A549 (cell line): ENCODE data around the gene MPZL2. TPM values are rescaled to one million over a fixed set of nuclear protein-coding genes. Genes with fewer than 3 reads are reported as not detected.

Source experiments
- ATAC-seq, 2 experiments: fragments of 200-7000 bp in 1 of 2; fragments of >200 bp in 1 of 2; cut with Nextera tagmentation in 1 of 2; cut with Tn5 transposase in 1 of 2; 3 replicates each; pipeline versions ENCODE4 v1.8.0 to v1.9.1; 2018 to 2020; ENCODE audit warnings: mild to moderate bottlenecking in 1 of 2, moderate library complexity in 1 of 2
- CTCF ChIA-PET: fragments of 300-600 bp; sonication (Branson Sonifier 250); formaldehyde crosslinking; extraction: SDS; loops from one replicate; lab custom pipeline; 2021; ENCODE audit warnings: antibody characterized with exemption, inconsistent platforms; lab: Yijun Ruan, JAX
- POLR2A ChIA-PET: fragments of 350-600 bp; formaldehyde crosslinking; extraction: SDS; loops from one replicate; lab custom pipeline; 2021; ENCODE audit warnings: antibody characterized with exemption, inconsistent platforms; lab: Yijun Ruan, JAX
- DNase-seq, 2 experiments: peaks; one replicate each; pipeline versions ENCODE4 v3.0.0 to v3.0.0-alpha.2; 2011 to 2016; ENCODE audit warnings: low read depth in 1 of 2, low spot score in 1 of 2
- FAIRE-seq: peaks from 2 replicates; lab custom pipeline; 2011; peaks lifted over from hg19 to GRCh38; lab: Jason Lieb, UNC
- H3K27ac ChIP-seq, 2 experiments: fragments of >200 bp; sonication (Bioruptor Twin); formaldehyde crosslinking; 3 replicates each; pipeline ENCODE4 v1.5.1; 2016 to 2017
- H3K4me1 ChIP-seq: fragments of >200 bp; sonication (Bioruptor Twin); formaldehyde crosslinking; 3 replicates; pipeline ENCODE4 v1.6.1; 2016
- H3K4me2 ChIP-seq: fragments of >200 bp; sonication (Bioruptor Twin); formaldehyde crosslinking; 3 replicates; pipeline ENCODE4 v1.6.1; 2016
- H3K4me3 ChIP-seq: fragments of >200 bp; sonication (Bioruptor Twin); formaldehyde crosslinking; 3 replicates; pipeline ENCODE4 v1.5.1; 2016
- H3K9me3 ChIP-seq: fragments of >200 bp; sonication (Bioruptor Twin); formaldehyde crosslinking; 3 replicates; pipeline ENCODE4 v1.6.1; 2016
- BCL3 ChIP-seq: fragments of >200 bp; sonication (Bioruptor Twin); formaldehyde crosslinking; IDR thresholded peaks from 3 replicates; pipeline ENCODE4 v1.6.1; 2016
- CBX8 ChIP-seq: fragments of 200-600 bp; sonication (generic); IDR thresholded peaks from 2 replicates; pipeline ENCODE4 v1.6.1; 2016
- CHD4 ChIP-seq: fragments of 200-600 bp; sonication (generic); IDR thresholded peaks from 2 replicates; pipeline ENCODE4 v1.6.1; 2016; ENCODE audit warnings: antibody characterized with exemption, mild to moderate bottlenecking, borderline replicate concordance
- GATA3 ChIP-seq: IDR thresholded peaks from 2 replicates; pipeline ENCODE4 v1.6.1; 2012; ENCODE audit warnings: borderline replicate concordance
- HES2 ChIP-seq: fragments of >200 bp; sonication (Bioruptor Twin); formaldehyde crosslinking; IDR thresholded peaks from 2 replicates; pipeline ENCODE4 v1.6.1; 2016
- HEYL ChIP-seq: fragments of 250-450 bp; sonication (Bioruptor Pico); IDR thresholded peaks from 2 replicates; pipeline ENCODE4 v1.8.0; 2021; ENCODE audit warnings: mild to moderate bottlenecking, moderate library complexity
- HMGXB4 ChIP-seq: fragments of 250-450 bp; sonication (Bioruptor Pico); IDR thresholded peaks from 2 replicates; pipeline ENCODE4 v1.5.0; 2021; ENCODE audit warnings: mild to moderate bottlenecking, moderate library complexity, borderline replicate concordance
- HOXB13 ChIP-seq: fragments of 250-450 bp; sonication (Bioruptor Pico); IDR thresholded peaks from 2 replicates; pipeline ENCODE4 v1.5.0; 2020; ENCODE audit warnings: low read depth, mild to moderate bottlenecking, moderate library complexity
- JUNB ChIP-seq: fragments of >200 bp; sonication (Bioruptor Twin); formaldehyde crosslinking; IDR thresholded peaks from 2 replicates; pipeline ENCODE4 v1.6.1; 2016
- PBX3 ChIP-seq: IDR thresholded peaks from 2 replicates; pipeline ENCODE4 v1.6.1; 2012
- POLR2A ChIP-seq: IDR thresholded peaks from 2 replicates; pipeline ENCODE4 v1.6.1; 2012; ENCODE audit warnings: mild to moderate bottlenecking, low read length
- RAD21 ChIP-seq, 2 experiments: fragments of >200 bp in 1 of 2; sonication (Bioruptor Twin) in 1 of 2; formaldehyde crosslinking in 1 of 2; IDR thresholded peaks in 1 of 2; conservative IDR thresholded peaks in 1 of 2; 2 replicates in 1 of 2; 3 replicates in 1 of 2; pipeline ENCODE4 v1.6.1; 2012 to 2018; ENCODE audit warnings: inconsistent platforms in 1 of 2
- RCOR1 ChIP-seq: fragments of 150-350 bp; IDR thresholded peaks from 2 replicates; pipeline ENCODE4 v1.6.1; 2014; ENCODE audit warnings: antibody characterized with exemption, low read length, low read depth
- REST ChIP-seq: fragments of 200-600 bp; sonication (generic); IDR thresholded peaks from 2 replicates; pipeline ENCODE4 v1.6.1; 2016; ENCODE audit warnings: antibody characterized with exemption, mild to moderate bottlenecking, moderate library complexity
- RFX5 ChIP-seq: fragments of 450-650 bp; IDR thresholded peaks from 2 replicates; pipeline ENCODE4 v1.7.1; 2014; ENCODE audit warnings: antibody characterized with exemption, mild to moderate bottlenecking, moderate library complexity
- SMC3 ChIP-seq: fragments of >200 bp; sonication (Bioruptor Twin); formaldehyde crosslinking; IDR thresholded peaks from 3 replicates; pipeline ENCODE4 v1.6.1; 2018; ENCODE audit warnings: inconsistent platforms
- SREBF2 ChIP-seq: fragments of 450-650 bp; IDR thresholded peaks from 2 replicates; pipeline ENCODE4 v1.6.1; 2014; ENCODE audit warnings: mild to moderate bottlenecking, moderate library complexity
- TFCP2L1 ChIP-seq: fragments of 250-450 bp; sonication (Bioruptor Pico); IDR thresholded peaks from 2 replicates; pipeline ENCODE4 v1.5.0; 2021; ENCODE audit warnings: mild to moderate bottlenecking
- USF2 ChIP-seq: fragments of 450-650 bp; IDR thresholded peaks from 2 replicates; pipeline ENCODE4 v1.6.1; 2014; ENCODE audit warnings: antibody characterized with exemption
- ZNF302 ChIP-seq: fragments of 250-450 bp; sonication (Bioruptor Pico); IDR thresholded peaks from 2 replicates; pipeline ENCODE4 v1.9.0; 2021; ENCODE audit warnings: inconsistent platforms, mild to moderate bottlenecking, moderate library complexity
- WGBS: methylation state at CpG from one replicate; pipeline ENCODE4 v1.1.6; 2017; ENCODE audit errors: missing lambda C conversion rate; 5-methylcytosine and 5-hydroxymethylcytosine counted together
- polyA plus RNA-seq, 4 experiments: library from polyadenylated mRNA; depleted of rRNA in 3 of 4; stranded (reverse); fragments of >200 nt; fragmentation: RNase III in 1 of 4; extraction: RNeasy Plus Mini Kit Qiagen cat#74134 plus additional on column Dnase treatment in 1 of 4; gene quantifications; 2 replicates in 3 of 4; 3 replicates in 1 of 4; pipeline ENCODE4 v1.2.3, GENCODE V29; 2011 to 2017

Gene MPZL2
- polyA plus RNA-seq, 2 of the 4 experiments (the other 2 are of a cell fraction), result 0.14 TPM; not detected in 1

- POLR2A ChIA-PET, result no interaction called here
These were observed 3.4 kb upstream of the MPZL2 start for GRCh38 chr11:118267486-118267885.

GRCh38 chr11:118265954-118266353 is 1.9 kb upstream of the MPZL2 start:
- no peak overlapping the region for H3K4me2 ChIP-seq
- ATAC-seq (no peak), DNase-seq (no peak), FAIRE-seq (no peak)
- 29% methylated on average over 1 of the region's 1 CpG for WGBS
- POLR2A ChIA-PET, result no interaction called here
- CTCF ChIA-PET, result interaction anchor here (1.8 kb wide), 1 partner anchor 121 kb away, joined by 3 read pairs; no protein-coding TSS in a partner anchor
- no peak overlapping the region for H3K4me3 ChIP-seq
- H3K4me1 ChIP-seq, result no peaks in the 10 kb centered on the region
- no peak overlapping the region for H3K27ac ChIP-seq
- TF ChIP-seq CBX8 (no peak), PBX3 (no peak), GATA3 (no peak), JUNB (no peak)
- no peaks in the 10 kb centered on the region for H3K9me3 ChIP-seq

More at GRCh38 chr11:118267486-118267885, 3.4 kb upstream of the MPZL2 start:
- no peak for TF ChIP-seq CHD4
- no peak for TF ChIP-seq HOXB13
- TF ChIP-seq SREBF2, result no peak
- TF ChIP-seq HEYL (CRISPR knock-in tag), result no peak
- TF ChIP-seq, all 56 proteins: peak for 0
- ATAC-seq (no peak), DNase-seq (no peak), FAIRE-seq (no peak)
- Histone ChIP-seq H3K27ac (no peak overlapping the region), H3K9me3 (no peaks in the 10 kb centered on the region), H3K4me1 (no peaks in the 10 kb centered on the region), H3K4me3 (no peak overlapping the region), H3K4me2 (no peak overlapping the region)
- 14% methylated on average over 4 of the region's 4 CpGs for WGBS
- CTCF ChIA-PET, result interaction anchor here (0.6 kb wide), 1 partner anchor 28 kb away, joined by 4 read pairs; no protein-coding TSS in a partner anchor

- TF ChIP-seq TFCP2L1, result no peak
- no peak for TF ChIP-seq CHD4
- no peak for TF ChIP-seq BCL3
- TF ChIP-seq RCOR1, result no peak
- TF ChIP-seq SMC3, result no peak
- no peak for TF ChIP-seq ZNF302 (CRISPR knock-in tag)
- TF ChIP-seq RAD21 (conservative IDR thresholded peaks at IDR 0.05 in 1 of 2, IDR thresholded peaks at IDR 0.05 in 1 of 2), result no peak
- FAIRE-seq (no peak), ATAC-seq (no peak), DNase-seq (no peak)
- H3K4me1 ChIP-seq, result no peaks in the 10 kb centered on the region
- POLR2A ChIA-PET, result interaction anchor here (0.9 kb wide), 1 partner anchor 136 kb away, joined by 3 read pairs; no protein-coding TSS in a partner anchor
- no peak overlapping the region for H3K4me3 ChIP-seq
- 64% methylated on average over 13 of the region's 13 CpGs for WGBS
- no peaks in the 10 kb centered on the region for H3K9me3 ChIP-seq
- CTCF ChIA-PET, result interaction anchor here (0.5 to 1.8 kb wide), 4 partner anchors 10 to 520 kb away, joined by 3 to 4 read pairs (median 3); partner anchors contain the start of gene MPZL3
- H3K4me2 ChIP-seq, result no peak overlapping the region
- no peak overlapping the region for H3K27ac ChIP-seq
These were observed 720 bp upstream of the MPZL2 start for GRCh38 chr11:118264569-118265465.

- ChIA-PET POLR2A (no interaction called here), CTCF (interaction anchor here (1.4 to 1.6 kb wide), 2 partner anchors 14 to 65 kb away, joined by 3 to 4 read pairs; no protein-coding TSS in a partner anchor)
- FAIRE-seq (no peak), ATAC-seq (no peak), DNase-seq (no peak)
- no peak overlapping the region for H3K4me2 ChIP-seq
- H3K4me3 ChIP-seq, result no peak overlapping the region
- H3K4me1 ChIP-seq, result no peaks in the 10 kb centered on the region
- WGBS, result 67% methylated on average over 4 of the region's 4 CpGs
- no peak overlapping the region for H3K27ac ChIP-seq
- H3K9me3 ChIP-seq, result no peaks in the 10 kb centered on the region
- TF ChIP-seq USF2 (no peak), POLR2A (no peak), REST (no peak), HMGXB4 (CRISPR knock-in tag) (no peak), HES2 (no peak), RFX5 (no peak), SMC3 (no peak)
These were observed 985 bp downstream of the MPZL2 start for GRCh38 chr11:118263112-118263511.
